NCI-H345 treated with DMSO at 0.1 percent for 48 hours (cell line): ENCODE results near the gene BCL2.
"Not testable (repeated sequence)": the region's sequence is repeated elsewhere in the genome, so short reads cannot be mapped to it uniquely, and the experiment has no call there.

Experiments used
- DNase-seq: peaks from one replicate; lab custom pipeline; 2025; ENCODE audit not compliant: unreplicated experiment; lab: John Stamatoyannopoulos, UW

BCL2 gene

GRCh38 chr18:63236921-63237846 is 82.4 kb downstream of the BCL2 start:
- no peak for DNase-seq

GRCh38 chr18:63236406-63236805 is 83.2 kb downstream of the BCL2 start:
- no peak for DNase-seq

DNA sequence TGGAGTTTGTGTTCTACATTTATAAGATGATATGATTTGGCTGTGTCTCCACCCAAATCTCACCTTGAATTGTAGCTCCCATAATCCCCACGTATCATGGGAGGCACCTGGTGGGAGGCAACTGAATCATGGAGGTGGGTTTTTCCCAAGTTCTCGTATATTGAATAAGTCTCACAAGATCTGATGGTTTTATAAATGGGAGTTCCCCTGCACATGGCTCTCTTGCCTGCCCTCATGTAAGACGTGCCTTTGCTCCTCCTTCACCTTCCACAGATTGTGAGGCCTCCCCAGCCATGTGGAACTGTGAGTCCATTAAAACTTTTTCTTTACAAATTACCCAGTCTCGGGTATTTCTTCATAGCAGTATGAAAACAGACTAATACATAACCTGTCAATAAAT is 83.6 kb downstream of the BCL2 start:
- DNase-seq: not testable (repeated sequence)

GRCh38 chr18:63234841-63235240 is 84.7 kb downstream of the BCL2 start:
- no peak for DNase-seq

GRCh38 chr18:63234432-63234831 is 85.1 kb downstream of the BCL2 start:
- no peak for DNase-seq

GRCh38 chr18:63233334-63233733 is 86.2 kb downstream of the BCL2 start:
- DNase-seq: no peak

DNA sequence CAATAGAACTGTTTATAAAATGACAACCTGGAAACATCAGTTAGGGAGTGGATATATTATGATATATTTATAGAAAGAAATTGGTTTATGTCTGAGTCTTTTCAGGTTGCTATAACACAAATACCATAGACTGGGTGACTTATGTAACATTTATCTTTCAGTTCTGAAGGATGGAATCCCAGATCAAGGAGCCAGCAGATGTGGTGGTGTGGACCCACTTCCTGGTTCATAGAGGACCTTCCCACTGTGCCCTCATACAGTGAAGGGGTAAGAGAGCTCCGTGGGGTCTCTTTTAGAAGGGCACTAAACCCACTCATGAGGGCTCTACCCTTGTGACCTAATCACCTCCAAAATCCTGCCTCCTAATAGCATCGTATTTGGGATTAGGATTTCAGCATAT is 86.7 kb downstream of the BCL2 start:
- DNase-seq: no peak

- no peak for DNase-seq
Observed at GRCh38 chr18:63229971-63230370, 89.6 kb downstream of the BCL2 start.

GRCh38 chr18:63225434-63225833 is 94.1 kb downstream of the BCL2 start:
- DNase-seq: no peak

DNA sequence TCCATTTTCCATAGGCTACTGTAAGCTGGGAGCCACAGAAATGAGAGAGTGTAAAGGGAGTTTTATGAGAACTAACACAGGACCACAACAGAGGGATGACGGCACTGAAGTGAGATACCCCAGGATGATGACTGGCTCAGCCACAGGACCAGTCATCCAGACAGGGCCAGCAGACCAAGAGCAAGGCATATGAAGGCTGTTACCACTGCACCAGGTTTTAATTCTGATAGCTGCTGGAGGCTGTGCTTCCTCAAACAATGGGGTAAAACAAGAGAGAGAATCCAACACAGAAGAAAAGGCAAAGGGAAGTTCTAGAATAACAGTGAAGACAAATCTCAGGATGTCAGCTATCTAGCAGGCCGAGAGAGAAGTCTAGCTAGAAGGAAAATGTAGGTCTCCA is 94.9 kb downstream of the BCL2 start:
- no peak for DNase-seq

- no peak for DNase-seq
Observed at GRCh38 chr18:63223837-63224236, 95.7 kb downstream of the BCL2 start.

GRCh38 chr18:63220903-63221302 is 98.7 kb downstream of the BCL2 start:
- no peak for DNase-seq

GRCh38 chr18:63218472-63218871 is 101.1 kb downstream of the BCL2 start:
- DNase-seq: no peak

- no peak for DNase-seq
Observed at GRCh38 chr18:63216516-63217311, 102.9 kb downstream of the BCL2 start.

- no peak for DNase-seq
Observed at GRCh38 chr18:63213936-63214671, 105.5 kb downstream of the BCL2 start.

GRCh38 chr18:63213331-63213900 is 106.2 kb downstream of the BCL2 start:
- no peak for DNase-seq

- DNase-seq: no peak
Observed at GRCh38 chr18:63210521-63210920, 109.0 kb downstream of the BCL2 start.

- no peak for DNase-seq
Observed at GRCh38 chr18:63208676-63209075, 110.9 kb downstream of the BCL2 start.

- DNase-seq: peak; percentile 55
Observed at GRCh38 chr18:63207835-63208234, 111.7 kb downstream of the BCL2 start.

- peak; percentile 83 for DNase-seq
Observed at GRCh38 chr18:63207143-63207790, 112.3 kb downstream of the BCL2 start.
